ENCODE results near the gene CAMKK2. TPM values are rescaled to one million over a fixed set of nuclear protein-coding genes. Genes with fewer than 3 reads are reported as not detected.

CAMKK2 gene
- total RNA-seq (2022; extraction: Qiagen RNA extraction) = 21.0 to 28.1 TPM (median 26.0 TPM) in 5 replicates

DNA sequence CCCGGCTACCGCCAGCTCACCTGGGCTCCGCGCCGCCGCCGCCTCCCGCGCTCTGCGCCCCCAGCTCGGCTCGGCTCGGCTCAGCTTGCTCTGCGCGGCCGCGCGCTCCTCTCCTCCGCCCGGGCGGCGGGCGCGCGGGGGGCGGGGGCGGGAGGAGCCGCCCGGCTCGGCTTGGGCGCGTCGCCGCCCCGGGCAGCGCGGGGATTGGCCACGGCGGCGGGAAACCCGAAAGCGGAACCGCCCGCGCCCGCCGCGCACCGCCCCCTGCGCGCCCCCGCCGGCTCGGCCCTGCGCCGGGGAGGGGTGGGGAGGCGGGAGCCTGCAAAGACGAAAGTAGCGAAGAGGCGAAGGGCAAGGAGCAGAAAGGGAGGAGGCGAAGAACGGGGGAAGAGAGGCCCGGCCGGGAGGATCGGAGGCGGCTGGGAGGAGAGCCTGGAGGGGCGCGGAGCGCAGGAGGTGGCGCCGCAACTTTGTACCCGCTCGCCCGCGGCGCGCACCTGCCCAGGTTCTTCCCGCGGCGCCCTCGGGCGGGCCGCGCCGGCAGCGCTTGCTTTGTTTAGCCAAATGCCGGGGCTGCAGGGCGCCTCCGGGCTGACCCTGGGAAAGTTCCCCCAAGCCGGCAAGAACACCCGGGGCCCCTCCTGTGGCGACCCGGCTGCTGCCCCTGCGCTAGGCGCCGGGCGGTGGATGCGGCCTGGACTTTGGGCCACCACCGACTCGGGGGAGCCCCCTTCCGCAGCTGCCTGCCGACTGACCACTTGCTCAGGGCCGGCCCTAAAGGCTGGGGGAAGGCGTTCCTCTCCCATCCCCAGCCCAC lies at the start of gene CAMKK2:
CAMKK2 (minus strand) TSS at position 92 of the 817 bp plus-strand sequence. CDS start 22,183 bp downstream, outside the sequence.

DNA sequence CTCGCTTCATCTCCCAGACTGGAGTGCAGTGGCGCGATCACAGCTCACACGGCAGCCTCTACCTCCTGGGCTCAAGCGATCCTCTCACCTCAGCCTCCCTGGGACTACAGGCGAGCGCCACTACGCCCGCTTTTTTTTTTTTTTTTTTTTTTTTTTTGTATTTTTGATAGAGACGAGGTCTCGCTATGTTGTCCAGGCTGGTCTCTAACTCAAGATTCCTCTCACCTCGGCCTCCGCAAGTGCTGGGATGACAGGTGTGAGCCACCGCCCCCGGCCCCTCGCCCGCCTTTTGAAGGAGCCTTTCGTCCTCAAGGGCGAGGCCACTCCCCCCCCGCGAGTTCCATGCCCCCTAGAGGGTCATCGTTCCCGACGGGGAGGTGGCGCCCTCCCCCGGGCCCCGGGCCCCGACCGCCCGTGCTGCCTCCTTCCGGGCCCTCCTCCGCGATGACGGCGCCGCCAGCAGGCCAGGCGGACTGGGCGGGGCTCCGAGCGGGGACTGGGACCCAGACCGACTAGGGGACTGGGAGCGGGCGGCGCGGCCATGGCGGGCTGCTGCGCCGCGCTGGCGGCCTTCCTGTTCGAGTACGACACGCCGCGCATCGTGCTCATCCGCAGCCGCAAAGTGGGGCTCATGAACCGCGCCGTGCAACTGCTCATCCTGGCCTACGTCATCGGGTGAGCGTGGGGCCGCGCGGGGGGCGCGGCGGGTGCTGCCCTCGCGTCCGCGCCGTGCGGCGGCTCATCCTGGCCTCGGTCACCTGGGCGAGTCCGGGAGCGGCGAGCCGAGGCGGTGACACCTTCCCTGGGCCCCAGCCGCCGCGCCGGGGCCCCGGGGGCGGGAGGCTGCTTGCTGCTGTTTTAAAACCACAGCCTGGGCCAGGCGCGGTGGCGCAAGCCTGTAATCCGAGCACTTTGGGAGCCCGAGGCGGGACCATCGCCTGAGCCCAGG lies 86.6 kb downstream of the CAMKK2 start, which contains the start of gene P2RX4:
P2RX4 (plus strand) TSS at position 506 of the 949 bp plus-strand sequence; CDS start at position 542, 36 bp downstream.

Other genes starting within 250 kb of the CAMKK2 start
- not detected in 5 replicates for gene P2RX7, start 163.8 kb downstream of the CAMKK2 start, total RNA-seq (2022; extraction: Qiagen RNA extraction)
- 14.2 to 19.5 TPM (median 18.4 TPM) in 5 replicates for gene P2RX4, start 86.6 kb downstream of the CAMKK2 start, total RNA-seq (2022; extraction: Qiagen RNA extraction)
- 75.1 to 86.5 TPM (median 85.5 TPM) in 5 replicates for gene ANAPC5, start 55.7 kb upstream of the CAMKK2 start, total RNA-seq (2022; extraction: Qiagen RNA extraction)
- 35.2 to 44.7 TPM (median 43.3 TPM) in 5 replicates for gene RNF34, start 103.4 kb upstream of the CAMKK2 start, total RNA-seq (2022; extraction: Qiagen RNA extraction)

All from A549 treated with dexamethasone at 1 μM for 4 hours (cell line).